ENCODE measurements around the gene UBE2D2.

UBE2D2 gene

GRCh38 chr5:139648205-139649081 is 87.3 kb downstream of the UBE2D2 start, which contains the start of gene CXXC5:
Gene CXXC5, plus strand, starts transcription at chr5:139648349. Its CDS starts 32,175 bp downstream, at chr5:139680524.
- peak; percentile 40 for DNase-seq (ENCODE audit: low read depth)

GRCh38 chr5:139649082-139649991 is 88.2 kb downstream of the UBE2D2 start:
- DNase-seq (ENCODE audit: low read depth): no peak

DNA sequence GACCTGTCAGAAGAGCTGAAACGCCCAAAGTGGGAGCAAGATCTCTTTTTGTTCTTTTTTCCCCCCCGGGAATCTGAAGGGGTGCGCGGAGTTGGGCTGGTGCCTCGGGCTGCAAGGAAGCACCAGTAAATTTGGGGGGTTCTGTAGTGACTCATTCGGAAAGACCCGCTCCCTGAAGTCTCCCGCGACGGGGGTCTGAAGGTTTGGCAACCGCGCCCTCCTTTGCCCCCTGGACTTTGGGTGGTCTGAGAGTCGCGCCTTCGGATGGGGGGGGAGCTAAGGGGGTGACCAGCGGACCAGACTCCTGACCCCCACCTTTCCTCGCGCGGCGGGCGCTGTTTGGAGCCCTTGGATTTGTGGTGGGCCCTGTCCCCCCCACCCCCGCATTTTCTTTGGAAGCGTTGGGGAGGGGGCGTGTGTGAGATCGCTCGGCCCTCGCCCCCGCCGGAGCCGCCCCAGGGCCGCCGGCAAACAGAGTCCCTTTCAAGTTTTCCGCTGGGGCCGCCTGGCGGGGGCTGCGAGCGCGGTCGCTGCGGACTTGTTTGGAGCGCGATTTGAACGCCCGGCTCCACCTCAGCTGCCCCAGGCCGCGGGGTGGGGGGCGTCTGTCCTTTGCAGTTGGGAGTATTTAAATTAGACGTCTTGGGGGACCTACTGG is 89.0 kb downstream of the UBE2D2 start:
- no peak for DNase-seq (ENCODE audit: low read depth)

GRCh38 chr5:139650689-139651042 is 89.5 kb downstream of the UBE2D2 start:
- no peak for DNase-seq (ENCODE audit: low read depth)

DNA sequence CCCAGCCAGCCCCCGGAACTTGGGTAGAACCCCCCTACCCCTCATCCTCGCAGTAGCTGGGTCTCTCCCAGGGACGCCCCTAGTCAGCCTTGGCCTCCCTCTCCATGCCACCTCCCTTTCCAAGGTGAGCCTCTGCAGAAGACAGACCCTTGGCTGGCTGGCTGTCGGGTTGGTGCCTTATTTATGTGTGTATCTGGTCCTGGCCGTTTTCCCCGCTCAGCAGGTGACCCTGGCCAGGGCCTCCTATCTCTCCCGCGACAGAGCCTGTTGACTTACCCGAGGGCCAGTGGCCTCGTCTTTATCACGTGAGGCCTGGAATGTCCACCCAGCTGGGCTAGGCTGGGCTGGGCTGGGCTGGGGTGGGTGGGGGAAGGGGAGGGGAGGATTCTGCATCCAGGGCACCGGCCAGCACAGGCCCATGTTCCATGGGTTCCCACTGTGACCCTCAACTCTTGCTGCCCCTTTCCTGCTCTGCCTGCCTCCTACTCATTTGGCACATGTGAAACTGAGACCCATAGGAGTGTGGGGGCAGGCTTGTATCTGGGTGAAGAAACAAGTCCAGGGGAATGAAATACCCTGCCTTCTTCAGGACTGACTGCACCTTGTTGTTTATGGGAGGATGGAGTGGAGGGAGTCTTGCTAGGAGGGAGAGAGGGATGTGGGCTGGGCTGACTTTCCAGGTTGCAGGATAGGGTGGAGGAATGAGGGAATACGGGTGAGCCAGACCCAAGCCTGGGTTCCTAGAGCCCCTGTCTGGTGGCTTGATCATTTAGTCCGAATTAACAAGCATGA is 90.1 kb downstream of the UBE2D2 start:
- DNase-seq (ENCODE audit: low read depth): no peak

DNA sequence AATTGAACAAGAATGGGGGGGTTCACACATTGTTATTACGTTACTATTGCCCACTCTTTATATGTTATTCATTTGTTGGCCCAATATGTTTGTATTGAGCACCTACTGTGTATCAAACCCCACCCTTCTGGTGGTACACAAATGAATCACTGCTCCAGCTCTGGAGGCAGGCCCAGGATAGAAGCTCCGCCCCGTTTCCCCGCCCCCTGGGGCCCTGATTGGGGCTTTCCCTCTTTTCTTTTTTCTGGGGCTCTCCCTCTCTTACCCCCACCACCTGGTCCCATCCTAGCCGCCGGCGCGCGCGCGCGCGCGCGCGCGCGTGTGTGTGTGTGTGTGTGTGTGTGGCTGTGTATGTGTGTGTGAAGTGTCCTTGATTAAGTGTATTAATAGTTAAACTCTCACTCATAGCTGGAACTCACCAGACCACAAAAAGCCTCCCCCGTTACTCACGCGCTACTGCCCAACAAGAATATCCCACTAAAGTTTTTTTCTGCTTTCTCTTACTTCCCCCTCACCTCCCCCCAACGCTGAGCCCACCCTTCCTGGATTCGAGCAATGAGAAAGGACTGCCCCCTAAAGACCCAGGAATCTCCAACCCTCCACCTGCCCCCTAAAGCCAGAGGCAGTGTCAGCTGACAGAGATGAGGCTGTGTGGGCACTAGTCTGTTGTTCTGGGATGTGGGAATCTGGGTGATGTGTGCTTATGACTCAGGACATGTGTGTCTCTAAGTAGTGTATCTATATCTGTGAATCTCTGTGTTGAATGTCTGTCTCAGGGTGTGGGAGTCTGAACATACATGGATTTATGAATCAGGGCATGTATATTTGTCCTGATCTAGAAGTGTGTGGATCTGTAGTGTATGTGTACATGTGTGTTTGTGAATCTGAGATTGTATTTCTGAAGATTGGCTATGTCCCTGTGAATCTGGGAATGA is 91.0 kb downstream of the UBE2D2 start:
- DNase-seq (ENCODE audit: low read depth): peak; percentile 52

GRCh38 chr5:139652788-139653241 is 91.7 kb downstream of the UBE2D2 start:
- DNase-seq (ENCODE audit: low read depth): no peak

DNA sequence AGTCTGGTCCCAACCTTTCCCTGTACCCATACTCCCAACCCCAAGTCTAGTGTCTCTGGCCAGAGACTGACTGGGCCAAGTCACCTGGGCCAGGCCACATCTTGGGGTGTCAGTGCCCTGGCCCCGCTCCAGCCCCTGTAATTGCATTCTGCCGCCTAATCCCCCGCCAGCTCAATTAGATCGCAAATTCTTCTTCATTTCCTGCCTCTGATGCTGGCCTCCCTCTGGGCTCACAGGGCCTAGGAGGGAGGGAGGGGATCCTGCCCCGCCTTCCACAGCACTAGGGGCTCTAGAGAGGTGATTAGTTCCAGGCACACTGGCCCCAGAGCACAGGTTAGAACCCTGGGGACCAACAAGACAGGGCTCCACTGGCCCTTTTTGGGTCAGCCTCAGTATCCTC is 92.5 kb downstream of the UBE2D2 start:
- DNase-seq (ENCODE audit: low read depth): no peak

DNA sequence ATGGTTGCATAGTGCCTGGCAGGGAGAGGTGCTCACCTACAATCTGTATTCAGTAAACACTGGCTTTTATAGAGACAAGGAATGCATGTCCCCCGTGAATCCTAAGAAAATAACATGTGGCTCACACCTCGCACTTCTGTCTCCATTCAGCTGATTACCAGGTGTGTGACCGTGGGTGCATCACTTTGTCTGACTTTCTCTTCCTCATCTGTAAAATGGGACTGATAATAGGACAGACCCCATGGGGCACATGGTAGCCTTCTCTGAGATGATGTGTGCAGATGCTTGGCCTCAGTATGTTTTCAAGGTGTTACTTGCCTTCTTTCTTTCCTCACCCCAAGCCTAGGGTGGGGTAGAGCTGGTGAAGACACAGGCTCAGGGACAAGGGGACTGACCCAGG is 93.3 kb downstream of the UBE2D2 start:
- no peak for DNase-seq (ENCODE audit: low read depth)

- DNase-seq (ENCODE audit: low read depth): no peak
Observed at GRCh38 chr5:139654871-139655491, 93.8 kb downstream of the UBE2D2 start.

GRCh38 chr5:139655727-139656271 is 94.7 kb downstream of the UBE2D2 start:
- DNase-seq (ENCODE audit: low read depth): no peak

- DNase-seq (ENCODE audit: low read depth): no peak
Observed at GRCh38 chr5:139657363-139658321, 96.5 kb downstream of the UBE2D2 start.

- DNase-seq (ENCODE audit: low read depth): no peak
Observed at GRCh38 chr5:139658501-139658927, 97.4 kb downstream of the UBE2D2 start.

GRCh38 chr5:139658928-139659667 is 98.0 kb downstream of the UBE2D2 start:
- DNase-seq (ENCODE audit: low read depth): no peak

DNA sequence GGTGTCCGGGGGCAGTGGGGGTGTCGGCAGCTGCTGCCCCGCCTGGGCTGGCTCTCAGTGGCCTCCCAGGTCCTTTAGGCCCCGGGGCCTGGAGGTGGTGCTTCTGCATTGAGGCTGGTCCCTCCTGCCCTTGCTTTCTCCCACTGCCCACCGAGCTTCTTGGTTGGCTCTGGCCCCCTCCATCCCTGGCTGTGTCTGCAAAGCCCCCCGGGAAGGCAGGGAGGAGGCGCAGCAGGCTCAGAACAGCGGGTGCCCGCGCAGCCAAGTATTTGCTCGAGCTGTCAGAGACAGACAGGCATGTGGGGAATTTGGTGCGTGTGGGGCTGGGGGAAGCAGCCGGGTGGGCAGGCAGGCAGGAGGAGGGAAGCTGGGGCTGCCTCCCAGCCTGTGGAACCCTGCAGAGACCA is 98.6 kb downstream of the UBE2D2 start:
- no peak for DNase-seq (ENCODE audit: low read depth)

- DNase-seq (ENCODE audit: low read depth): no peak
Observed at GRCh38 chr5:139660105-139660922, 99.2 kb downstream of the UBE2D2 start.

Data from stimulated activated CD4-positive, alpha-beta T cell treated with anti-CD3 and anti-CD28 coated beads, Interleukin-2, amount 100 ng/mL, for 4 hours (primary cell).